Hematopoietic multipotent progenitor cell treated with erythropoietin and hydrocortisone succinate and interleukin-3 and kit ligand, for 8 days (in vitro differentiated cells): ENCODE results near the gene SP2.

Source experiments
- DNase-seq: peaks from one replicate; pipeline ENCODE4 v3.0.0-alpha.2; 2015

Gene SP2

DNA sequence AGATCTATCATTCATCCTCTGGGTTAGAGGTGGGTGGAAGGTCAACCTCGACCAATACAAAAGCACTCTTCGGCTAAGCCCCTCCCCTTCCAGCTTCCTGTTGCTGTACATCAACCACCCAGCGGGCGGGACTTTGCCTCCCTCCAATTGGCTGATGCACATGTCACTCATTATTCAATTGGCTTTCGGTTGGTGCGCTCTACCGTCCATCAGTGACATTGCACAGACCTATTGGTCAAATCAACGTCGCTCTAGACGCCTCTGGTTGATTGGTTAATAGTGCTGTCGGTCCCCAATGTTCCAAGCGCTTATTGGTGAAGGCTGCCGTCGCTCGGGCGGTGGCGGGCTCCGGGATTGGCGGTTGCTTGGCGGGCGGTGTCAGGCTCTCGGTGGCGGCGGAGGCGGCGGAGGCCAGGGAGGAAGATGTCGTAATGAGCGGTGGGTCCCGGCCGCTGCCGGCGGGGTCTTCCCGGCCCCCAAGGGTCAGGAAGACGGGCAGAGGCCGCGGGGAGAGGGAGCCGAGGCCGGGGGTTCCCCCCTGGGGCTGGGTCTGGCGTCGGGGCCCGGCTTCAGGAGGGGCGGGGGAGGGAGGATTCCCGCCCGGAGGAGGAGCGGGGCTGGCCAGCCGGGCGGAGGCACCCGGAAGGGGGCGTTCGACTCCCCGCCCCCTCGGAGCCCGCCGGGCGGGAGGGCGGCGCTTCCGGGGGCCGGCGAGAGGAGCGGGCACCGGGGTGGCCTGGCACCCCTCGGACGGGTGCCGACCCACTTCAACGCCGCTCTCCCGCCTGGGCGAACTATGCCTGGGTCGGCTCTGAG, at the start of gene SP2:
TSS of gene SP2 (plus strand) at position 381 of the 816 bp plus-strand sequence. CDS start at position 432, 51 bp downstream.
- DNase-seq: peak; percentile 100

DNA sequence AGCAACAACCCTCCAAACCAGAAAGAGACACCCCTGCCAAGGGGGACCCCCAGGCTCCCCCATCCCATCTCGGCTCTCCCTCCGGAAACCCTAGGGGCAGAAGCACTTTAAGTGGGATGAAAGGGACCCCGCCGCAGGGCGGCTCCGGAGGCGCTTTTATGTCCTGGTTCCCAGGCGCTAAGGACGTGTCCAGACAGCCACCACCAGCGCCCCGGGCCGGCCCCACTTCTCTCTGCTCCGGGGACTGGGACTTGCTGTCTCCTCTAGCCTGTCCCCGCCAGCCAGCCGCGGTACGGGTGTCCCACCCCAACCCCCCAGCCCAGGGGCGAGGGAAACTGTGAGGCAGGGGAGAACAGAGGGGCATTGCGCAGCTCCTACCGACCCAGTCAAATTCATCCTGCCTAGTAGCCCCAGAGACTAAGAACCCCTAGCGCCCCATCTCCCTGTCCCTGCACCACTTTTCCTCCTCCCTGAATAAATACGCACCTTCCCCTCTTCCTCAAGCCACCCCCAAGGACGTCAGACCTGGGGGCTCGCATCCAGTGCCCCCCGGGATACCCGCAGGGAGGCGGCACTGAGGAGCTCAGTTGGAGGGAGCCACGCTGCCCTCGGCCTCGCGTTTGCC, 49.2 kb upstream of the SP2 start:
- DNase-seq: no peak

DNA sequence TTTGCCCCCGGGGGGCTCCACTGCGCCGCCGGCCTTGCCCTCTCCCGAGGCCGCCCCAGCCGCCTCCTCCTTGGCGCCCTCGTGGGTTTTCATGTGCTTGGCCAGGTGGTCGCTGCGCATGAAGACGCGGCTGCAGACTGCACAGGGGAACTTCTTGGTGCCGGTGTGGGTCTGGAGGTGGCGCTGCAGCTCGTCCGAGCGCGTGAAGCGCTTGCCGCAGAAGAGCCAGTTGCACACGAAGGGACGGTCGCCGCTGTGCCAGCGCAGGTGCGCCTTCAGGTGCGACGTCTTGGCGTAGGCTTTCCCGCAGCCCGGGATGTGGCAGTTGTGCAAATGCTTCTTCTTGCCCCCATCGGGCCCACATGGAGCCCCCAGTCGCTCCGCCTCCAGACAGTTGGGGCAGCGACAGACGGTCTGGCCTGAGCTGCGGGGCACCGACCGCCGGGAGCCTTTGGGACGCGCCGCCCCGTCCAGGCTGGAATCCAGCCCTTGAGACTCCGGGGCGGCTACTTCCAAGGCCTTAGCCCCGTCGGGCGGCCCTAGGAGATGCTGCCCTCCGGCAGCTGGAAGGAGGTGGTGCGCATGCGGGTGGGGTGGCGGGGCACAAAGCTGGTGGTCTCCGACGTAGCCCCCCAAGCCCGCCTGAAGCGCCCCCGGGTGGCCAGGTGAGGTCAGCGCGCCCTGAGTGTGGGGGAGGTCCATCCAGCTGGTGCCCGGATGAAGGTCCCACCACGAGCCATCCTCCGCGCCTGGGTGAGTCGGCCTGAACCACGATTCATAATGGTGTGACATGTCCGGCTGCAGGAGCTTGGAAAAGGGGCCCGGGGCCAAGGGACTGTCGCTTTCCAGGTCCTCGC, 48.5 kb upstream of the SP2 start:
- no peak for DNase-seq

DNA sequence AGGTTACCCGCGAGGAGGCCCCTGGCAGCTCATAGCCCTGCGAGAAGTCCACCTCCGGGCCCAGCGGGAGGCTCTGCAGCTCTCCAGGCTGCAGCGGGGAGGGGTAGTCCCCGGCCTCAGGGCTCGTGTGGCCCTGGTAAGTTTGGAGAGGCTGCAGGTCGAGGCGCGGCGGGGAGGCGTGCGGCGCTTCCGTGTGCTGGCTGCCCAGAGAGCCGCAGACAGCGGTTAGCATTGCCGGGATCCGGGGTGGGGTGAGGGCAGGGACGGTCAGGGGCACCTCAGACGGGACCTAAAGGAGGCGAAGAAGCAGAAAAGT, 47.9 kb upstream of the SP2 start:
- no peak for DNase-seq

DNA sequence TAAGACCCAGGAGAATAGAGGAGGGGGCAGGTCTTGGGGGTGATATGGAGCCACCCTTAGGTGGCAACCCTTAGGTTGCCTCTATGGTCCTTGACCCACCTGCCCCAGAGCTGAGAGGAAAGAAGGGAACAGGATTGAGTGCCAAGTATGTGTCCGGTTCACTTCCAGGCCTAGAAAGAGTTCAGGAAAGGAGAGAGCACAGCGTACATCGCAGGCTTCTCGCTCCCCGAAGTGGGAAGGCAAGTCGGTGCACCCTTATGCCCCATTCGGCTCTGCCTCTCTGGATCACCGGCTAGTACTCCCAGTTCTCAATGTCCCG, 45.7 kb upstream of the SP2 start:
- no peak for DNase-seq

DNA sequence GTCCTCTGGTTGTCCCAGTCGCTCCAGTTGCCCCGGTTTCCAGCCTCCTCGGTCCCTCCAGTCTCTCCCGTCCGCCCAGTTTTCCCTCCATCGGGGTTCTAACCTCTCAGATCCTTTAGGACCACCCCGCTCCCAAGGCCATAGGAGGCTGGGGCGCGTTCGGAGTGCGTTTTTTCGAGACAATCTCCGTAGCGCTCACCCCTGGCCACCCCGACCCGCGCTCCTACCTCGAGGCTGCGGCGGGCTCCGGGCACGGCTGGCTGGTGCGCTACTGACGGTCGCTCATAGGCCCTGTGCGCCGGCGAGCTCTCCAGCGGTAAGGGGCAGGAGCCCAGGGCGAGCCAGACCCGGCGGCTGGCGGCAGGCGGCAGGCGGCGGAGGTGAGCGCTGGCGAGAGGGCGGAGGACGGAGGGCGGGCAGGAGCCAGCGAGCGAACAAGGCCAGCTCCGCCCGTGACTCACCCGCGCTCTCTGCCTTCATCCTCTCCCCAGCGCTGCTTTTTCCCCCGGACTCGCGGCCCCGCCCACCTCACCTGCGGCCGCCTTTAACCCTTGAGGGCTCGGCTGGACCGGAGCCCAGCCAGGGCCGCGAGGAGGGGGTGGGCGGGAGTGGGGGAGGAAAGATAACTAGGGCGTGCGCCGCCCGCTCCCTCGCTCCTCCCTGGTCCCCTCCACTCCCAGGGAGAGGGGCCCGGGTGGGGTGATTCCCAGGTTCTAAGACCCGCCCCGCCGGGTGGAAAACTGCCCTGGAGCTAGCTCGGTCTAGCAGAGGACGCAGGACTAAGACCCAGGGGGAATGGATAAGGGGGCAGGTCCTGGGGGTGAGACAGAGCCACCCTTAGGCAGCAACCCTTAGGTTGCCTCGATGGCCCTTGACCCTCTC, 45.1 kb upstream of the SP2 start, which contains the start of gene SP6:
TSS of gene SP6 (minus strand) at position 472 of the 882 bp plus-strand sequence. CDS start 2,734 bp downstream, outside the sequence.
- DNase-seq: peak; percentile 19

DNA sequence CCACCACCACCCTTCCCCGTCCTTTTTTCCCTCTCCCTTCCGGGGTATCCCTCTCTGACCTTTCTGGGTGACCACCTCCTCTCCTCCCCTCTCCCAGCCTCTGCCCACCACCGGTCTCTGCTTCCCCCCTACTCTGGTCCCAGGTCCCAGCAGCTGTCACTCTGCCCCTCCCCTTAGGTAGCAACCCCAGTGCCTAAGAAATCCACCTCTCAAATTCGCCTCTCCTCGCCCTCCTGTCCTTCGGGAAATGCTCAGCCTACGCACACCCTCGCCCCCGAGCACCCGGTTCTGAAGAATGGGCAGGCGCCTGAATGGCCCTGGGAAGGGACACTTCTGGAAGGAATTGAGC, 44.3 kb upstream of the SP2 start:
- no peak for DNase-seq

DNA sequence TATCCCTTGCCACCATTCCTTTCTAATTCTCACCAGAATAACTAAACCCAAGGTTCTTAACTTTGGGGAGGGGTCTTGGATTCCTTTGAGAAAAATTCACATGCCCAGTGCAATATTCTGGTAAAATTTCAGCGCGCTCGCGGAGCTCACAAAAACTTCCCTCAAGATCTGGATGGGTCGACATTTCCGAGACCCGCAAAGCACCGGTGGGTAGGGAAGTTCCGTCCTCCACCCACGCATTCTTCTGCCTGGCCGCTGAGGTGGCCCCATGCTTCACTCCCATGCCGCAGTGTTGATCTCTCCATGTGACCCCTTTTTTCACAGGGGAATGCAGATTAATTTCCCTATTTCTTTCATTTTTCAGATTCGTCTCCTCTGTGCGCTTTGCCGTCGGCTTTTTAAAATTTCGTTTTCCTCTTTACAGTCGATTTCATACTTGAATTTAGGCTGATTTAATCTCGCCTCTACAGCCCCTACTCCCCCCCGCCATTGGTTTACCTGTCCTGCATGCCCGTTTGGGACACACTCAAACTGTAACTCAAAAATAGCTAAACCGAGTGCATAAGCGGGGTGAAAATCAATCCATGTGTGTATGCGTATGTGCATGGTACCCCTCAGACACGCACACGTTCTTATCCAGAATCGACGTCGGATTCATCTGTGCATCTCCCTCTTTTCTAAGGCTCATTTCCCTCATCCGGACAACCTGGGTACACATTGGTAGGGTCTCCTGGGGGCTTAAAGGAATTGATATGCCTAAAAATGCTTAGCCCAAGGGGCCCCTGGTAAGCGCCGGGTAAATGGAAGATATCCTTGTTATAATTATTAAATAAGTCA, 43.7 kb upstream of the SP2 start:
- no peak for DNase-seq

DNA sequence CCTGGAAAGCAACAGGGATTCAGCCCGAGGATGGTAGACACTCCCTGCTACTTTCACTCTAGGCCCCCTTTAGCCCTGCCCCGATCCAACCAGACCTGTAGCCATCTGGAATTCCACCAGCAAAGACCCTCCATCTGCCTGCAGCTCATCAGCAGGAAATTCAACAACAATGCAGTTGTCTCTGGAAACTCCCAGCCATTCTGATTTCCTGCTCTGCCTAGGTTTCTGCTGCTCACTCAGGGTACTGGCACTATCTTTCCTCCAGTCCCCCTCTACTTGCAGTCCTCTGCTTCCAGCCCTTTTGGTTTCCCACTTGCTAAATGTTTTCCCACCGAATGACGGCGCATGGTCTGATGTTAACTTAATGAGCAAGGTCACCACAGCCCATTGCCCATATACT, 42.4 kb upstream of the SP2 start:
- no peak for DNase-seq

DNA sequence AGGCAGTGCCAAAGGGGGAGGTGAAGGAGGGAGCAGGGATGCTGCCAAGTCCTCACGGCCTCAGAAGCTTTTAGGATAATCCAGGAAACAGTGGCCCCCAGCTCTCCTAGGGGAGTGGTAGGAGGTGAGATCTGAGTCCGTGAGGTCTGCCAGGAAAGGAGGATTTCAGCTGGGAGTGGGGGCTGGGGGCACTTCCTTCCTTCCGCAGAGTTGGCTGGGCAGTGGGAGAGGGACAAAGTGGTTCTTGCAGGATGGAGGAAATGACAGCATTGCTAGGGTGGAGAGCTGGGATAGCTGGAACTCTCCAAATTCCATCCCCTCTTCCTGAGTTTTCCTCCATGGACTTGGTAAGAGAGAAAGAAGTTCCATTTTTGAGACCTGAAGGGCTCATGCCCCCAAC, 40.3 kb upstream of the SP2 start:
- no peak for DNase-seq

DNA sequence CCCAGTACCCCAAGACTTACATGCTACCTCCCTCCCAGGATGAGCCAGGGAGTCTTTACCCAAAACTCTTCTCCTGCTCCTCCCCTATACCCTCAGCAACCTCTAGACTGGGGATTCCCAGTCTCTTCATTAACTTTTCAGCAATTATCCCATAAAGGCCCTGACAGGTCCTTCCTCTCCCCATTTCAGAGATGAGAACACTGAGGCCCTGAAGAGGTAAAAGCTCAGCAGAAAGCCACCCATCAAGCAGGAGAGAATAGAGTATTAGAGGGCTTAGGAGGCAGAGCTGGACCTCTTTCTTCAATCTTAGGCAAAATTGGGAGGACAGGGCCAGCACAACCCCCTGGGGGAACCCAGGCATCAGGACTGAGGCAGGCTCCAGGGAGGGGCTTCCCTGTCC, 39.2 kb upstream of the SP2 start:
- no peak for DNase-seq

DNA sequence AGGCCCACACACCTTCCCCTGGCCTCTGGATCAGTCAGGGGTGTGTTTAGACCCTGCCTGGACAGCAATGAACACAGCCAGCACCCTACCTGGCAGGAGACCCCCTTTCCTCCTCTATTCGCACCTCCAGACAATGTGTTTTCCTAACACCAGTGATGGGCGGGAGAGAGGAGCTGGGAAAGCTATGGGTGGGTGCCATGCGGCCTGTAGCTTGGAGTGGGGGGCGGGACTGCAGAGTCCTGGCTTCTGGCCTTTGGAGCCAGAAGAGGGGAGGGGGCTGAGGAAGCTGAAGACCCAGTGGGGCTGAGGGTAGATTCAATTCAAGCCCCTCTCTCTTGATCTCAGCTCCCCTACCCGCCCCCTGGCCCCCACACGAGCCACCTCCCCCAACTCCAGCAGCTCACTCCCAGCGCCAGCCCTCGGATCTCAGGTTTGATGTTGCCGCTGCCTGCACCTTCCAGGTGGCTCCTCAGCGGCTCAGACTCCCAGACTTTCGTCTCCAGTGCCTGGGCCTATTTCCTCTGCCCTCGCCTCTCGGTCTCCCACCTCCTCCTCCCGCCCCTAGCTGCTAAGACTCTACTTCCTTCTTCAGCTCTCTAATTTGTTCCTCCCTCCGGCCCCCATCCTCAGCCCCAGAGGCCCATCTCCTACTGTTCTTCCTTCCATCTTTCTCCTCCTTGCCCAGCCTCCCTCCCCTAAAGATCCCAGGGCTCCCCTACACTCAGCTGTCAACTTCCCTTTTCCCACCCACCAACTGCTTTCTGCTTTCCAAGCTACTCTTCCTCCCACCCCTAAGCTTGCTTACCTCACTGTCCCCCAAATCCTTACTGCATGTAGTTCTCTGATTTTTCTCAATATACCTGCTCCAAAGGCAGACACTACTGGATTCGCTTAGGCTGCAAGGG, 38.2 kb upstream of the SP2 start:
- no peak for DNase-seq

DNA sequence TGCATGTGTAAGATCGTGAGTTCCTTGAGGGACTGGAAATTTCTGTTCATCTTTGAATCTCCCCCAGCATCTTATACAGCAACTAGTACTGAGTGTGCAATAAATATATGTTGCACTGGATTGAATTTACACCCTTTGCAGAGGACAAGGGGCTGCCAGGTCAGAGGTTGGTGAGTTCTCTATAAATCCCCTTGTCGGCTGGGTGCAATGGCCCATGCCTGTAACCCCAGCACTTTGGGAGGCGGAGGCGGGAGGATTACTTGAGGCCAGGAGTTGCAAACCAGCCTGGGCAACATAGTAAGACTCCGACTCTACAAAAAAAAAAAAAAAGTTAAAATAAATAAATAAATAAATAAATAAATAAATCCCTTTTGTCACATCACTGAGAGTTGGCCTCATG, 35.6 kb upstream of the SP2 start:
- no peak for DNase-seq

DNA sequence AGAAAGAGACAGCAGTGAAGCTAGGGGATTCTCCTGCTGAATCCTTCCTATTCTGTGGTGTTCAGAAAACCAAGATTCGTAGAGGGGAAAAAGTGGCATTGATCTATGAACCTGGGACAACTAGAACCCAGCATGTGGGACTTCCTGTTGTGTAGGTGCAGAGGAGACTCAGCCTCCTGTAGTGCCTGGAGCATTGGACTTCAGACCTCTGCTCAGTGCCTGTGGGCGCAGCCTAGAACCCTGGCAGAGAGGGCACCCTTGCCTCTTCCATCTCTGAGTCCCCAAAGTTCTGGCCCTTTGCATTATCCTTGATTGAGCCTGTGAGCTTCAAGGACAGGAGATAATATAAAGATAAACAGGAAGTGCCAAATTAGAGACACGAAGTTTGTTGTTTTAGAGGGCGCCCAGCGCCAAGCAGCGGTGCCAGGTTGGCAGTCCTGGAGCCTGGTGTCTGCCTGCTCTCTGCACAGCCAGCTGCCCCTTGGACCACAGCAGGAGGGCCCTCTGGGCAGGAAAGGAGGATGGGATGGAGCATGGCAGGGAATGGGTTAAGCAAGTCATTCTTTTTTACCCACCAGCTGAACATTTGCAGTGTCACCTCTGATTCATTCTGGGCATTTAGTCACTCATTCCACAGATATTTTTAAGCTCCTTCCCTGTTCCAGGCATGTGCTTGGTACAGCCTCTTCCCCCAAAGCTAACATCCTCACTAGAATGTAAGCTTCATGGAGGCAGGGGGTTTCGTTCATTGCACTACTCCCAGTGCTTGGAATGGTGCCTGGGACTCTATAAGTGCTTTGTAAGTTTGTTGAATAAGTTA, 33.2 kb upstream of the SP2 start:
- no peak for DNase-seq

DNA sequence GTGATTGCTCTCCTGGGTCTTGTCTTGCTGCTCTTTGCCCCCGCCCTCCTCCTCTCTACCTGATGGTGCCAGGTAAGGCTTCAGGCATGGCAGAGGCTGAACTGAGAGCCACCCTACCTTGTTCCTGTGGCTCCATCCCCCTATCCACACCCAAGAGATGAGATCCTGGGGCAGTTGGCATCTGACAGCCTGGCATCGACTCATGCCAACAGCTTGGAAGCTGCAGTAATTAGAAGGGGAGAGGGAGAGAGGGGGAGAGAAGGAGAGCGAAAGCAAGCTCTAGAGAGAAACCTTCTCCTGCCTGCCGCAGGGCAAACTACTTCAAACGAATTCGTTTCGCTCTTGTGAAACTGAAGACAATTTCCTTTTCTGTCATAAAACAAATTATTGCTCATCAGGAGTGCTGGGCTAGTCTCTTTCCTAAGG, 31.2 kb upstream of the SP2 start:
- DNase-seq: no peak

DNA sequence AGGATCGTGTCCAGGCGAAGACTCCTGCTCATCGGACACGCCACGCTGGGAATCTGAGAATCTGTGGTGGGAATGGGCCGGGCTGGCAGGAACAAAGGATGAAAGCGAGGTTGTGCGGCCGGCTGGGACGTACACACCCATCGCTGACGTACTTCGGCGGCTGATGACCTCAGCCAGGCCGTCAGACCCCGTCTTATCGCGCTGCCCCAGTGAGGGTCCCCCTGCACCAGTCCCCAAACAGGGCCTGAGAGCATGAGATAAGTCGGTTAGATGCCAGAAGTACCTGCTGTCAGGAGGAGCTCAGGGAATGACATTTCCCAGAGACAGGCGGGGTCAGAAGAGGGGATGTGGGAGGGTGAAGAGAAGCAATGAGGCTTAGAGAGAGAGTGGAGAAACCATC, 29.1 kb upstream of the SP2 start:
- no peak for DNase-seq

DNA sequence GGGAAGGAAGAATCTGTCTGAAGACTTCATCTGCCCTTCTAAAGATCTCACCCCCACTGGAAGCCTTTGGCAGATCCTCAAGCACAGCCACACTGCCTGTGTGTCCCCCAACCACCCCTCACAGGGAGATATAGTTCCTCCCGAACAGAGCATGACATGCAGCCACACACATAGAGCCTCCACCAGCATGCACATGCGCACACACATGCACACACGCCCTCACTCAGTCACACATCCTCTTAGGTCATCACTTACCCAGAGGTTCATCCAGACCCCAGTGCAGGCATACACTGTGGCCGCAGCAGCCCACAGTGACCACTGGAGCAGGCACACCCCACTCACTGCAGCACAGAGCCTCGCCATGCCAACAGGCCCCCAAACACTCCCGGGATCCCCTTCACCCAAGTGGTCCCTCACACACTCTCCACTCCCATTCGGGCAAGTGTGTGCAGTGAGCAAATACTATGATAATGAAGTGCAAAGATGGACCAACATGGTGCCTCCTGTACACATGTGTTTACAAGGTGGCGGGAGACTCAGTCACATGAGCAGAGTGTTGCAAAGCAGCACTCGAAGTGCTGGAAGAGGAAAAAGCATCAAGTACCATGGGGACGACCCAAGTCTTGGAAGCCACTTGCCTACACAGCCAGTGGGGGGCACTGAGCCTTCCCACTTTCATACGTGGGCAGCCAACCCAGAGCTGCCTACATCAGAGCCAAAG, 28.1 kb upstream of the SP2 start:
- no peak for DNase-seq

DNA sequence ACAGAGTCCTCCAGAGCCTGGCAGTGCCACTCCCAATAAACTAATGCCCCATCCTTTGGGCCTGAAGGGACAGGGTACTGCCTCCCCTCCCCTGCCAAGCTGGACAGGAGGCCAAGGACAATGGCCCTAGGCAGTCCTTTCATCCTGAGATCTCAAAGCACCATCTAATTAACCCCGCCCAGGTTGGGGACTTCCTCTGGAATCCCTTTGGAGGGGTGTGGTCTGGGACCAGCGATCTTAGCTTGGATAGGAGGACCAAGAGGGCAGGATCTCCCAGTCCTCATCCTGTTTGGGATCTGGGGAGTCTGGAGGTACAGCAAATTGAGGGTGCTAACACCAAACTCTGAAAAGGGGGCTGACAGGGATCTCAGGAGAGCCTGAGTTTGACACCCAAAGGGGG, 26.9 kb upstream of the SP2 start:
- DNase-seq: no peak

DNA sequence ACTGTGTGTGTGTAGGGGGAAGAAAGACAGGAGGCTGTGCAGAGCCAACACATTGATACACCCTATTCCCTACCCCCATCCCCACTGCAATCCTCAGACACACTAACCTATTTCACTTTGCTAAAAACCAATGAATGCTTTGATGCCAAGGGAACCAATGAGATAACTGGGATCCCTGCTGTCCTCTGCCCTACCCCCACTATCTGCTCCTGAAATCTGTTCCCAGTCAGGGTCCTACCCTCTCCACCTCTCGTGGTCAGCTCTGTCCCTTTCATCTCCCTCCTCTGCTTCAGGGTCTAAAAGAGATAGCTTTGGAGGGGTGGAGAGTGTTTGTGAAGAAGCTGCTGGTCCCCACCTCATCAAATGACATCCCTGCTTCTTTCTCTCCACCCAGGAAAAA, 26.0 kb upstream of the SP2 start:
- no peak for DNase-seq
